Activated CD4-positive, alpha-beta T cell treated with anti-CD3 and anti-CD28 coated beads for 1 hour (primary cell): Measurements from ENCODE around the gene ALDH18A1.
"Not testable (repeated sequence)": the region's sequence is repeated elsewhere in the genome, so short reads cannot be mapped to it uniquely, and the experiment has no call there.

Source experiments
- DNase-seq: peaks from one replicate; pipeline ENCODE4 v3.0.0-alpha.2; 2020

The ALDH18A1 gene

DNA sequence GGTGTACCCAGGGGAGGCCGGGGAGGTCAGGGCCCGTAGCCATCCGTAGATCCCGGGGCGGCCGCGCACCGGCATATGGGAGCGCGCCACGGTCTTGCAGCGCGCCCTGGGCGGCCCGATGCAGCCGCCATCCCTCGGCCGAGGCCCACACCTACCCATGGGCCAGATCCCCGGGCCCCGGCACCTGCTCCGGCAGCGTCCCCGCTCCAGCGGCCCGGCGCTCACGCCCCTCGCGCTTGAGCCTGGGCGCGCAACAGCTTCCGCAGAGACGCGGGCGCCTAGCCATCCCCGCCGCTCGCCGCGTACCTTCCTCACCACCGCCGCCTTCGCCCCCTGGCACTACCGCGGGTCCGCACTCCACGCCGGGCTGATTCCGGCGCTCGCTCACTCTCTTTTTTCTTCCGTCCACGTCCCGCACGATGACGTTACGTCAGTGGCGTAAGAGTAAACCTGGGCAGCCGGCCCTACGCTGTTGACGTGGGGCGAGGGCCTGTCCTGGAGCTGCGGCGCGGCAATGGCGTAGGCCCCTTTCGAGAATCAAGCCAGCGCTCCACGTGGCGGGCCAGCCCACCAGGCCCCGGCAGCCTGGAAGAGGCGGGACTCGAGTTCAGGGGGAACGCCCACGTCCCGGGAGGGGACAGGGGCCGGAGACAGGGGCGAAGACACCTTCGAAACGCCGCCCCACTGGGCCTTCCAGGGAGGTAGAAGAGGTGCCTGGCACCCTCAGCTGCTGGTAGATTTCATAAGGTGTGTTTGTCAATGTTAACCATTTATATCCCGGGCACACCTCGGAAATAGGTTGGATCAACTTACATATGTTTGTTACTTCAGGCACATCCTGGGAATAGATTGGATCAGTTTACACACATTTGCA, at the start of gene ALDH18A1:
TSS of gene ALDH18A1 (minus strand) at position 421 of the 874 bp plus-strand sequence. CDS start 3,334 bp downstream, outside the sequence.
- peak; percentile 90 for DNase-seq

DNA sequence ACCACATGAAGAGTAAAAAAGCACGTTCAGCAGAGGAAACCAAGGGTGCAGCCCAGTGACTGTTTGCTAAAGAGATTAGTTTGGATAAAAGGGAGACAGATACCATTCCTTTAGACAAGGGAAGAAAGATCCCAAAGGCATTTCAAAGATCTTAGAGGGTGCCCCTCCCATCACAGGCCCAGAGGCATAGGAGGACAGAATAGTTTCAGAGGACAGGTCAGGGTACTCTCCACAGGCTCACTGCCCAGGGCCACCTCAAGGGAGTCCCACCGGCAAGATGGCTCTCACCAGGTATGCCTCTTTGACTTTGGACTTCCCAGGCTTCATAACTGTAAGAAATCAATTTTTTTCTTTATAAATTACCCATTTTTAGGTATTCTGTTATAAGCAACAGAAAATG, 41.9 kb upstream of the ALDH18A1 start:
- DNase-seq: no peak

- no peak for DNase-seq
Measured at GRCh38 chr10:95697429-95697828, 40.9 kb upstream of the ALDH18A1 start.

DNA sequence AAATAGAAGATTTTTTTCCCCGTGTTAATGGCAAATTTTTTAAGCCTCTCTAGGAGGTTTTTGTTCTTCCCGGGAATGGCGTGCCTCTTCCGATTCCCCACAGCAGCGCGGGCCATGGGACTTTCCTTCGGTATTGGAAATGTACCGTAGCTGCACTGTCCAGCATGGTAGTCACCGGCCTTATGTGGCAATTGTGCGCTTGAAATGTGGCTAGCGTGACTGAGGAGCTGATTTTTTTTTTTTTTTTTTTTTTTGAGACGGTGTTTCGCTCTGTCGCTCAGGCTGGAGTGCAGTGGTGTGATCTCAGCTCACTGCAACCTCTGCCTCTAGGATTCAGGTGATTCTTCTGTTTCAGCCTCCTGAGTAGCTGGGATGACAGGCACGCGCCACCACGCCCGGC, 38.2 kb upstream of the ALDH18A1 start:
- DNase-seq: no peak

GRCh38 chr10:95693668-95694534, 37.4 kb upstream of the ALDH18A1 start, which contains the start of gene TCTN3:
Gene TCTN3 (minus strand): TSS chr10:95693927. CDS start chr10:95693899, 28 bp downstream.
- DNase-seq: peak; percentile 96

DNA sequence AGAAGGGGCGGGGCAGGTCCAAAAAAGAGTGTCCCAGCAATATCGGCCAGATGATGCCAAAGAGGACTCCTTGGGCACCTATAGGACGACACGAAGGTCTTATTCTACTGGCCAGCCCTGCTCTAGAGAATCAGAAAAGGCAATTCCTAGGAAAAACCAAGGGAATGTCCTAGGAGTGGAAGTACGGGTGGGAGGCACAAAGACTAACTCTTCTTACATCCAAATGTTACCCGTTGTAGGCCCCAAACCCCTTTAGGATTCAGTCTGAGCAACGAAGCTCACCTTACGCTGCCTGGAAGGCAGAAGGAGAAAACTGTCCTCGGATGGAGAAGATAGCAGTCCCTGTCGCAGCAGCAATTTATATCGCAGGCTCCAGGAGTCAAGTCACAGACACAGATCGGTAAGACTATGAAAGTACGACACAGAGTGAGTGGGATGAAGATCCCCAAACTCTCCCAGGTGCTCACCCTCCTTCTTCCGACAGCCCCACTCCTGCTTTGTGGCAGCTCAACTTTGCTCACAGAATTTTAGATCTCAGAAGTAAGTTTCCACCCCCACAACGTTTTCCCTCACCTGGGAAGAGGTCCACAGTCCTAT, 36.7 kb upstream of the ALDH18A1 start:
- DNase-seq: no peak

- DNase-seq: no peak
Measured at GRCh38 chr10:95691281-95691680, 34.8 kb upstream of the ALDH18A1 start.

GRCh38 chr10:95688648-95689047, 32.1 kb upstream of the ALDH18A1 start:
- no peak for DNase-seq

- DNase-seq: no peak
Measured at GRCh38 chr10:95683966-95684365, 27.5 kb upstream of the ALDH18A1 start.

- no peak for DNase-seq
Measured at GRCh38 chr10:95675403-95676116, 19.0 kb upstream of the ALDH18A1 start.

DNA sequence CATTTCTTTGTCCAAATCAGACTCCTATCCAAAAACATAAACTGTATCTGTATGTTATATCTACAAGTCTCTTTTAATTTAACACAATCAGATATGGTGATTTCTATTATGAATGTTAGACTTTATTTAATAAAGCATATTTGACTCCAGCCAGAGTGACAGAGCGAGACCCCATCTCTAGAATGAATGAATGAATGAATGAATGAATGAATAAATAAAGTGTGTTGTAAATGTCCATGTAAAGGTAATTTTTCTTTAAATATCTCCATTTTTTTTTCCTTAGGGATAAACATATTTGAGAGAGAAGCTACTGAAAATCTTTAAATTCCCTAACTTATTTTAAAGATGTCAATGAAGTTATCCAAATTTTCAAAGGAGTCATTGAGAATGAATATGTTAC, 18.1 kb upstream of the ALDH18A1 start:
- DNase-seq: no peak

DNA sequence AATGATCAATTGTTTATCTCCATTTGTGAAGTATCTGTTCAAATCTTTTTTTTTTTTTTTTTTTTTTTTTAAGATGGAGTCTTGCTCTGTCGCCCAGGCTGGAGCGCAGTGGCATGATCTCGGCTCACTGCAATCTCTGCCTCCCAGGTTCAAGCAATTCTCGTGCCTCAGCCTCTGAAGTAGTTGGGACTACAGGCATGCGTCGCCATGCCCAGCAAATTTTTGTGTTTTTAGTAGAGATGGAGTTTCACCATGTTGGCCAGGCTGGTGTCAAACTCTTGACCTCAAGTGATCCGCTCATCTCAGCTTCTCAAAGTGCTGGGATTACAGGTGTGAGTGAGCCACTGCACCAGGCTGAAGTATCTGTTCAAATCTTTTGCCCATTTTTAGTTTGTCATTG, 16.1 kb upstream of the ALDH18A1 start:
- not testable (repeated sequence) for DNase-seq

DNA sequence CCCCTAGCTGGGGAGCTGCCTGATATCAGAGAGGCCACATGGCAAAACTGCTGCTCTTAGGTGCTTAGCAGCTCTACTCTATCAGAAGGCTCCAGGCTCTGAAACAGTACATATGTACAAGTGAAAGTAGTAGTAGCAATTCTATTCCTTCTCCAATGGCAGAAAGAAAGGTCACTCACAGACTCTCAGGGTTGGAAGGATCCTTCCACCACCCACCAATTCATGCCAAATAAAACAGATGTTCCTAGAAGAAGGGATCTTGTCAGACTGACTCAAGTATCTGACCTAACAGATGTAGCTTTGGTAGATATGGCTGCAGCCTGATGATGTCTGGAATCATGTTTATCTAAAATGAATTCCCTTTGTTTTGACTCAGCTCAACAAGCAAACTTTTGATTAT, 8.0 kb upstream of the ALDH18A1 start:
- no peak for DNase-seq

DNA sequence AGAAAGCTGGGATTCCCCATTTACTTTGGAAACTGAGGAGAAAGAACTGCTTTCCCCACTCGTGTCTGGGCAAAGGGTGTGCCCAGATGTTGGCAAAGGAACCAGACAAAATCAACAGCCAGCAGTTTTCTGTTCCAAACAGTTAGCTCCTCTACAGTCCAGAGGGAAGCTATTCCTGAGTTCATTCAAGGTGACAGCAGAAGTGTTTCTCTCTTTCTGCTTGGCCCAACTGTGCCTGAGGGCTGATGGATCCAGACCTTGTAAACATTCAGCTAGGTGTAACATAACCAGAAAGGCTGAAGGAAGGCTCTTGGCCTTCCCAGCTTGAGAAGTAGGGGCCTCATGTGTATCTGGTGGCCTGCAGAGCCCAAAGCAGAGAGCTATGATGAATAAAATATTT, 7.0 kb upstream of the ALDH18A1 start:
- DNase-seq: no peak

DNA sequence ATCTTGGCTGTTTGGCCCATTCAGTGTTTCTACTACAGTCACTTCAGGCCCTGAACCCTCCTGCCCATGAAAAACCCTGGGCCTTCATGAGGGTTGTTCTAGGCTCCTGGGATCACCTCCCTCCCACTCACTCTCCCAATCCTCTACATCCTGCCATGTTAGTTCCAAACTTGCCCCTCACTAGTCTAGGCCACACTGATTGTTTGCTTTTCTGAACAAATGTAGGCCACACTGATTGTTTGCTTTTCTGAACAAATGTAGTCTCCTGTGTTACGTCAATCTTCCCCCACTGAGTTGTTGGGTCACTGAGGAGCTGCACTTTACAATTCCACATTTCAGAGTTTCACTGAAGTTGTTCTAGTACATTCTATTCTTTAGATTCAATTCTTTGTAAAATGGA, 5.3 kb upstream of the ALDH18A1 start:
- DNase-seq: no peak

- no peak for DNase-seq
Measured at GRCh38 chr10:95660283-95660682, 3.8 kb upstream of the ALDH18A1 start.

DNA sequence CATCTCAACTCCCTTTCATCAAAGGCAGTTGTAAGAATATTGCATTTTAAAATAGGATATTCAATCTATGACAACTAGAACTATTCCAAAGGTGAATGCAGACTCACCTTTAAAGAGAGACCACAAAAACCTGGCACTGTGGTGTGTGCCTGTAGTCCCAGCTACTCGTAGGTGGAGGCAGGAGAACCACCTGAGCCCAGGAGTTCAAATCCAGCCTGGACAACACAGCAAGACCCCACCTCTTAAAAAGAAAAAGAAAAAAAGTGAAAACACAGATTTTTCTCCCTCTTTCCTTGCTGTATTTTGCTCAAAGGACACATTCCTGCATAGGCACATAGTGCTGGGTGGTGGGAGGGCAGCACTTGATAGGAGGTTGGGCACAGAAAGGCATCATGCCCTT, 739 bp upstream of the ALDH18A1 start:
- DNase-seq: no peak

GRCh38 chr10:95655571-95656290, 780 bp downstream of the ALDH18A1 start:
- peak; percentile 8 for DNase-seq

DNA sequence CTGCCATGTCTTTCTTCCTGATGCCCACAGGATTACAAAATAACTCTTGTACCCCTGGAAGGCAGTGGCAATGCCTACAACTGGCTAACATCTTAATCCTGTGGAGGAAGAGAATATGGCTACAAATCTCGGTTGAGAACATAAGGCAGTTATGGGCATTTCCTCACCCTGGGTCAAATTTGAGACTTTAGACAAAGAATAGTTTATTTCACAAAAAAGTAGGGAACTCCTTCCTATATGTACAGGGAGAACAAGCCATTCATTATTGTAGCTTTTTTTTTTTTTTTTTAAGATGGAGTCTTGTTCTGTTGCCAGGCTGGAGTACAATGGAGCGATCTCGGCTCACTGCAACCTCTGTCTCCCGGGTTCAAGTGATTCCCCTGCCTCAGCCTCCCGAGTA, 2.6 kb downstream of the ALDH18A1 start:
- no peak for DNase-seq

GRCh38 chr10:95651346-95652060, 5.0 kb downstream of the ALDH18A1 start:
- no peak for DNase-seq

DNA sequence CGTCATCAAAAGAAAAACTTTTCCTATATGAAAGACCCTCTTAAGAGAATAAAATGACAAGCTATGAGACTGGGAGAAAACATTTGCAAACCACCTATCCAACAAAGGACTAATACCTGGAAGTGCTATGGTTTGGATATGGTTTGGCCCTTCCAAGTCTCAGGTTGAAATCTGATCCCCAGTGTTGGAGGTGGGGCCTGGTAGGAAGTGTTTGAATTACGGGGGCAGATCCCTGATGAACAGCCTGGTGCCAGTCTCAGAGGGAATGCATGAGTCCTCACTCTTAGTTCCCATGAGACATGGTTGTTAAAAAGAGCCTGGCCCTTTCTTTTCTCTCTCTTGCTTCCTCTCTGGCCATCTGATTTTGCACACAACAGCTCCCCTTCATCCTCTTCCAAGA, 6.3 kb downstream of the ALDH18A1 start:
- DNase-seq: no peak
